Activated T-cell treated with anti-CD3 and anti-CD28 coated beads for 4 hours (primary cell): ENCODE results near the gene C1QTNF12.

Experiments
- DNase-seq: peaks from one replicate; pipeline ENCODE4 v3.0.0-alpha.2; 2020

C1QTNF12 gene, protein sequence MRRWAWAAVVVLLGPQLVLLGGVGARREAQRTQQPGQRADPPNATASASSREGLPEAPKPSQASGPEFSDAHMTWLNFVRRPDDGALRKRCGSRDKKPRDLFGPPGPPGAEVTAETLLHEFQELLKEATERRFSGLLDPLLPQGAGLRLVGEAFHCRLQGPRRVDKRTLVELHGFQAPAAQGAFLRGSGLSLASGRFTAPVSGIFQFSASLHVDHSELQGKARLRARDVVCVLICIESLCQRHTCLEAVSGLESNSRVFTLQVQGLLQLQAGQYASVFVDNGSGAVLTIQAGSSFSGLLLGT

DNA sequence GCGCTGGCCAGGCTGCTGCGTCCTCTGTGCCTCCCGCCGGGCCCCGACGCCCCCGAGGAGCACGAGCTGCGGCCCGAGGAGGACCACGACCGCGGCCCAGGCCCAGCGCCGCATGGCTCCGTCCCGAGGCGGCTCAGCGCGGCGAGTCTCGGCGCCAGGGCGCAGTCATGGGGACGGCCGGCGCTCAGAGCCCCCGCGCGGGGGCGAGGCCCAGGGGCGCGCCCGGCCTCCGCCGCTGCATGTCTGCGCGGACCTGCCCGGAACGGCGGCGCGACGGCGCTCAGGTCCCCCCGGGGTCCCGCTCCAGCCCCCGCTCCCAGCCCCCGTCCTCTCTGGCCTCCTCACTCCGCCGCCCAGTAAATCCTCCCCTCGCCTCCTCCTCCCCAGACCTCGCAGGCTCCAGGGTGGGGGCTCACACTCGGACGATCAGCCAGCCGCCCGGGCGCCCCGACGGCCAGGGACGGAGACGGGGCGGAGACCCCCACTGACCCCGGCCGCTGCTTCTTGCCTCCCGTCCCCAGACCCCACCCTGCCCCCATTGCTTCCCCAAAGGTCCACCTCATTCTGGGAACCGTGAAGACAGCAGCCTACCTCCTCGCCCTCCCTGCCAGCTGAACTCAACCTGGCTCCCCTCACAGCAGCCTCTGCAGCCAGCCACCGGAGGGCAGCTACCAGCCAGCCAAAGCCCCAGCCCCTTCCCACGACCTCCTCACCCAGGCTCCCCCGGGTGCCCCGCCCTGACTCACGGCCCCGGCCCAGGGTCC is at the start of gene C1QTNF12:
C1QTNF12 (minus strand) TSS at position 146 of the 764 bp plus-strand sequence; CDS start at position 114, 32 bp downstream.
- no peak for DNase-seq

DNA sequence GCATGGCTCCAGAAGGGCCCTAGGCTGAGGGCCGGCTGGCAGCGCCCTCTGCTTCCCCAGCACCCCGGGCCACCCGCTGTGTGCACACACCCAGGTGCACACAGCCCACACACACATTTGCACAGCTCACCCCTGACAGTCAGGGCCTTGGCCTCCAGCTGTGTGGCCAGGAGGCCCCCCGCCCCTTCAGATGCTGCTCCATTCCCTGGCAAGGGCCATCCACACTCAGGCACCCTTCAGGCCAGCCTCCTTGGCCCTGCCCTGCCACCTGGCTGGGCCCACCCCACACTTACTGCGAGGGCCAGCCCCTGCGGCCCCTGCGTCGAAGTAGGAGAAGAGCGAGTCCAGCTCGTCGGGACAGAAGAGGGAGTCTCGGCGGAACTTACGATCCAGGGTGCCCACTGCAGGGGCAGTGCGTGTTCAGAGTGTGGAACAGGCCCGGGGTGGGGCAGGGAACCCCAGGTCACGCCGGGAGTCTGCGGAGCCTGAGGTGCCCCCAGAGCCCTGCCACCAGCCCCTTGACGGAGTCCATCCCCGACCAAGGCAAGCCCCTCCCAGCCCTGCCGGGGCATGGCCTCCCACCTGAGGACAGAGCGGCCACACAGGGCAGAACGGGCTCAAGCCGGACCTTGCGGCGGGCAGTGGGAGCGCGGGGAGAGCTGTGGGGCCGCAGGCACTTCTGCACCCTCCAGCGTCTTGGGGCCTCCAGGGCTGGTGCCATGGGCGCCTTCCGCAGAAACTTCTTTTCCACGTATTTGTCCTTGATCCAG is 48.8 kb upstream of the C1QTNF12 start:
- no peak for DNase-seq

DNA sequence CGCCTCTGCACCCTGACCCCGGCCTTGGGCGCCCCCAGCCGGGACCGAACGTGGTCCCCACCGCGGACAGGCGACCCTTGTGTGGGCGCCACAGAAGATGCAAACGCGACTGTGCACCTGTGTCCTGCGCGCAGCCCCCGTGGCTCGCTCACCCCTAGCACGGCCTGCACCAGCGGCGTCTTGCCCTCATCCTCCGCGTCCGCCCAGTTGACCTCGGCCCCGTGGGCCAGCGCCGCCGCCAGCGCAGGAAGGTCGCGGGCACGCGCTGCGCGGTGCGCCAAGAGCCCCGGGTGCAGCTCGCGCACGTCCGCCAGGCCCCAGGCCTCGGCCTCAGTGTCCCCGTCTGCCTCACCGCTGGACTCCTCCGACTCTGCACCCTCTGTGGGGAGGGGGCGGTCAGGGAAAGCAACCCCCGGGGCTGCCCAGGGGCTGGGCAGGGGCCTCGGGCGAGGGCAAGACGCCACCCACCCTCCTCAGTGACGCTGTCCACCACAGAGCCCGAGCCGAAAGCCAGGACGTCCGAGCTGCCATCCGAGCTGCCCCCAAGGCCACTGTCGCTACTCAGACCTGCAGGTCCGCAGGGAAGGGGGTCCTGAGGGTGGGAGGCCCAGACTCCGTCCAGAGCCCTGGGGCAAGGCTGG is 47.8 kb upstream of the C1QTNF12 start:
- DNase-seq: no peak

DNA sequence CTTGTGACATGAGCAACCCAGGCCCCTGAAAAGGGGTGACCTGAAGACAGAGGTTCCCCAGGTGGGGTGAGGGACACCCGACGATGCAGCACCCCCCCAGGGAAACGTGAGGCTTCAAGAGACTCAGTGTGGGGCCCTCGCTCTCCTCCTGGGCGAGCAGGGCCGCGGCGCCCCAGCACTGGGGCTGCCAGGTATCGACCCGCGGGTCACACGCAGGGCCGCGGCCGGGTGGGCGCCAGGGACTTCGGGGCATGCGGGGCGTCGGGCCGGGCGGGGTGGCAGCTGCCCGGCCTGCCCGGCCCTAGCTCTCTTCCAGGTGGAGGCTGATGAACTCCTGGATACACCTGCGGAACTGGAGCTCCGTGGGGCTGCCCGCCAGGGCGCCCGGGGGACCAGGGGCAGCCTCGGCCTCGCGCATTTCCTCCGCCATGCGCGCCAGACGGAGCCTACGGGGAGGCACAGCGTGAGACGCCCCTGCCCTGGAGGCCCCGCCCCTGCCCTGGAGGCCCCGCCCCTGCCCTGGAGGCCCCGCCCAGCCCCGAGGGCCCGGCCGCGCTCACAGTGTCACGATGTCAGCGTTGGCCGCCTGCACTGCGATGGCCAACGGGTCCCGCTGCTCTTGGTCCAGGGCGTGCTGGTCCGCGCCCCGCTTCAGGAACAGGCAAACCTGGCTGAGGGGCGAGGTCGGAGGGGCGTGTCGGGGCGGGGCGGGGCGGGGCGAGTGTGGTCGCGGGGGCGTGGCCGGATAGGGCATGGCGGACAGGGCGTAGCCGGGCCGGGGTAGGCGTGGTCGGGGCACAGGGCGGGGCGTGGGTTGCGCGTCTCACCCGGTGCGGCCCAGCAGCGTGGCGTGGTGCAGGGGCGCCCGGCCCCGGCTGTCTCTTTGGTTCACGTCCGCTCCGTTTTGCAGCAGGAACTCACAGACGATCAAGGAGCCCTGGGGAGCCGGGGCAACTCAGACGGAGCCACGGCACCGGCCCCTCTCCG is 47.0 kb upstream of the C1QTNF12 start:
- DNase-seq: no peak

DNA sequence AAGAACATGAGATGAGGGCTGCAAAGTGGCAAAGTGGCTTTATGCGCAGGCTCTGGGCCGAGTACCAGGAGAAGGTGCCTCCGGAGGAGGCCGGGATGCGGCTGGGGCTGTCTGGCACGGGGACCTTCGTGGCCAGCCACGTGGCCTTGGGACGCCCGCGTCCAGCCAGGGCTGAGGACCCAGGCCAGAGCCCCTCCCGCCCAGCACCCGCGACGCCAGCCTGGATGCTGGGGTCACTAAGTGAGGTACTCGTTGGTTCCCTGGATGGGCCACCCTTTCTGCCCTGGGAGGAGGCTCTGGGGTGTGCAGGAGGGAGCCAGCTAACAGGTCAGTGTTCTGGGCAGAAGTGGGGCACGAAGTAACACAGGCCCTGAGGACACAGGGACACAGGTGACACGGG is 46.3 kb upstream of the C1QTNF12 start:
- no peak for DNase-seq

DNA sequence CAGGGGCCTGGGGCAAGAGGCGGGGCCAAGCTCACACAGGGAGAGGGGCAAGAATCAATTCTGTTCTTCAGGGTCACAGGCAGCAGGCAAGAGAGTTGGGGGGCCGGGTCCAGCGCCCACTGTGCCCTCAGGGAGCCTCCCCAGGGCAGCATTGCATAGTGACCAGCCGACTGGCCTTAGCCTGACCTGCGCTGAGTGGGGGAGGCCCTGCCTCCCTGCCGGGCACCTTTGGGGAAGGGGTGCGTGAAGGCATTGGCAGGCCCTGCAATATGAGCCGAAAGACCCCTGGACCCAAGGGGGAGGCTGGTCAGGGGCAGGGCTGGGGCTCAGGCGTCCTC is 45.9 kb upstream of the C1QTNF12 start:
- no peak for DNase-seq

DNA sequence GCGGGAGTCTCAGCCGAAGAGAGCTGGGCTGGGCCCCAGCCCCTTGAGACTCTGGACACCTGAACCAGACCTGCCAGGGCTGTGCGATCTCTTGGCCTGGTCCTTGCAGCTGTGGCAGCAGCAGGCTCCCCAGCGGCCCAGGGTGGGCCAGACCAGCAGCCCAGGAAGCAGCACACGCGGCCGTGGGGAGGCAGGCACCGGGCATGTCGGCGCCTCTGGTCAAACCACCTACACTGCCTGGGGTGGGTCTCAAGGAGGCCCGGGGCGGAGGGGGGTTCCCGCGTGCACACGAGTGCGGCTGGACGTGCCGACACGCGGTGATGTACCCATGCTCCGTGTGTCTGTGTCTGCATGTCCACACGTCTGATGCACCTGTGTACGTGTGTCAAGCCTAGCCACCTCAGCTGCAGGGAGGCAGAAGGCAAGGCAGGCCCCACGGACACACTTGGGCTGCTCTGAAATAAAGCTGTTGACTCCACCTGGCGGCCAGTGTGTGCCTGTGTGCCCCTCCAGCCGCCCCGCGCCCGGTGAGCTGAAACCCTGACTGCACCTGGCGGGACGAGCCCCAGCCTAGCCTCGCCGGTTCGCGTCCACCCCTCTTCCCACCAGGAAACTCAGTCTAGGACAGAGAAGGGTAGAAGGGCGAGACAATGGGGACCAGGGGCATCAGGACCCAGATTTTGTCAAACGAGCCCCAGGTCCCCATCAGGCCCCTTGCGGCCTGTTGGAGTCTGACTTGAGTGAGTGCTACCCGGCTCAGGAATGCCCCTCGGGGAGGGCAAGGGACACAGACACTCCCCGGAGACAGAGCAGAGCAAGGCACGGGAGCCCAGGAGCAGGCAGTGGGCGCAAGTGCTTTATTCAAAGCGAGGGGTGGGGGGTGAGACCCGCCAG is 45.3 kb upstream of the C1QTNF12 start:
- peak; percentile 64 for DNase-seq

DNA sequence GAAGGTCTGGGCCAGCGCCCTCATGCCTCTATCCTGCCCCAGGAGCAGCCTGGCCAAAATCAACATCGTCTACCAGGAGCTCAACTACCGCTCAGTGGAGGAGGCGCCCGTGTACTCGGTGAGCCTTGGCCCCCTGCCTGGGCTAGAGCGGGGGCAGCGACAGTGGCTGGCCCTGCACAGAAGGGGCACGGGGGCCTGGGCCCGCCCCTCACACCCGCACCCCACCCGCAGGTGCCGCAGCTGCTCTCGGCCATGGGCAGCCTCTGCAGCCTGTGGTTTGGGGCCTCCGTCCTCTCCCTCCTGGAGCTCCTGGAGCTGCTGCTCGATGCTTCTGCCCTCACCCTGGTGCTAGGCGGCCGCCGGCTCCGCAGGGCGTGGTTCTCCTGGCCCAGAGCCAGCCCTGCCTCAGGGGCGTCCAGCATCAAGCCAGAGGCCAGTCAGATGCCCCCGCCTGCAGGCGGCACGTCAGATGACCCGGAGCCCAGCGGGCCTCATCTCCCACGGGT is 44.6 kb upstream of the C1QTNF12 start:
- no peak for DNase-seq

DNA sequence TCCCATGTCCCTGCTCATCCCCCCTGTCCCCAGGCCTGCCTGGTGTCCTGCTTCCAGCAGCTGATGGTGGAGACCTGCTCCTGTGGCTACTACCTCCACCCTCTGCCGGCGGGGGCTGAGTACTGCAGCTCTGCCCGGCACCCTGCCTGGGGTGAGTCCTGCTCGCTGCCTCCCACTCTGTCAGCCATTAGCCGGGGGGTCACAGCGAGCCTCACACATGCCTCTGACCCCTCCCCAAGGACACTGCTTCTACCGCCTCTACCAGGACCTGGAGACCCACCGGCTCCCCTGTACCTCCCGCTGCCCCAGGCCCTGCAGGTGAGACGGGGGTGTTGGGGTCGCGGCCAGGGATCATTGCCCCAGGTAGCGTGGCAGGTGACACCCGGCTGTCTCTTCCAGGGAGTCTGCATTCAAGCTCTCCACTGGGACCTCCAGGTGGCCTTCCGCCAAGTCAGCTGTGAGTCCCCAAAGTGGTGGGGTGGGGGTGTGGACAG is 43.8 kb upstream of the C1QTNF12 start:
- DNase-seq: peak; percentile 56

DNA sequence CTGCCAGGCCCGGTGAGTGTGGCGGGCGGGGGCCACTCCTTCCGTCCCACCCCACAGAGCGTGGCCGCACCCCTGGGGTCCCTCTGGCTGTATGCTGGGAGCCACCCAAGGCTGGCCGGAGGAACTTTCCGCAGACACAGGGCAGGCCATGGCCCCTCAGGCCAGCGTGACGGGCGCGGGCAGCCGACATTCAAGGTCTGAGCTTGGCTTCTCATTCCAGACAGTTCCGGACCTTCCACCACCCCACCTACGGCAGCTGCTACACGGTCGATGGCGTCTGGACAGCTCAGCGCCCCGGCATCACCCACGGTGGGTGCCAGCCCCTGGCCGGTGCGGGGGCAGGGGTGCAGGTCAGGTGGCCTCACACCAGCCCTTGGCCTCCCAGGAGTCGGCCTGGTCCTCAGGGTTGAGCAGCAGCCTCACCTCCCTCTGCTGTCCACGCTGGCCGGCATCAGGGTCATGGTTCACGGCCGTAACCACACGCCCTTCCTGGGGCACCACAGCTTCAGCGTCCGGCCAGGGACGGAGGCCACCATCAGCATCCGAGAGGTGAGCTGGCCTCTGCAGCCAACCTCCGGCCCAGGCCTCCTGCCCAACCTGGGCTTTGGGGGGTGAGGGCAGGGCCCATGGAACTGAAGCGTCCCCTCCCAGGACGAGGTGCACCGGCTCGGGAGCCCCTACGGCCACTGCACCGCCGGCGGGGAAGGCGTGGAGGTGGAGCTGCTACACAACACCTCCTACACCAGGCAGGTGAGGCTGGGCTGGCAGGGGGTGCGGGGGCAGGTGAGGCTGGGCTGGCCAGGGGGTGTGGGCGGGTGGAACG is 41.0 kb upstream of the C1QTNF12 start:
- no peak for DNase-seq

DNA sequence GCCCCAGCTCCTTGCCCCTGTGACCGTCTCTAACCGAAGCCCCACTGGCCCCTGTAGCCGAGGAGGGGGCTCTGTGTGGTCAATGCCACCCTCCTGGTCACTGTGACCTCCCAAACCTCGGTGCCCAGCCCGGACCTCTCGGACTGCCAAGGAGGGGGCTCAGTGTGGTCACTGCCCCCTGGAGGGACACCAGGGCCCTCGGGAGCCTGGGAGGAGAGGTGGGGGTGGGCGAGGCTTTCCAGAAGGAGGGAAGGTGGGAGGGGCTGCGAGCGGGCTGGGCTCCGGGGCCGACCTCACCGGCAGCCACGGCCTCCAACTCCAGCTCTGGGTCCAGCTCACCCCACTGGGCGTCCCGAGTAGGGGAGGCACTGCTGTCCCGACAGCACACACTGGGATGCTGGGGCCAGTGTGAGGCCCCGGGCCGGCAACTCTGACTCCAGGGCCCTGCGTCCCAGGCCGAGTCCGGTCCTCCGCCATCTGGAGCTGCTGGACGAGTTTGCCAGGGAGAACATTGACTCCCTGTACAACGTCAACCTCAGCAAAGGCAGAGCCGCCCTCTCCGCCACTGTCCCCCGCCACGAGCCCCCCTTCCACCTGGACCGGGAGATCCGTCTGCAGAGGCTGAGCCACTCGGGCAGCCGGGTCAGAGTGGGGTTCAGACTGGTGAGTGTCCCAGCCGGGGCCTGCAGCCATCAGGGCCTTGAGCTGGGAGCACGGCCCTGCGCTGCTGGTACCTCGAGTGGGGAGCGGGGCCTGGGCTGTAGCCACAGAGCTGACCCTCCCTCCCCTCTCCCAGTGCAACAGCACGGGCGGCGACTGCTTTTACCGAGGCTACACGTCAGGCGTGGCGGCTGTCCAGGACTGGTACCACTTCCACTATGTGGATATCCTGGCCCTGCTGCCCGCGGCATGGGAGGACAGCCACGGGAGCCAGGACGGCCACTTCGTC is 40.1 kb upstream of the C1QTNF12 start:
- DNase-seq: no peak

DNA sequence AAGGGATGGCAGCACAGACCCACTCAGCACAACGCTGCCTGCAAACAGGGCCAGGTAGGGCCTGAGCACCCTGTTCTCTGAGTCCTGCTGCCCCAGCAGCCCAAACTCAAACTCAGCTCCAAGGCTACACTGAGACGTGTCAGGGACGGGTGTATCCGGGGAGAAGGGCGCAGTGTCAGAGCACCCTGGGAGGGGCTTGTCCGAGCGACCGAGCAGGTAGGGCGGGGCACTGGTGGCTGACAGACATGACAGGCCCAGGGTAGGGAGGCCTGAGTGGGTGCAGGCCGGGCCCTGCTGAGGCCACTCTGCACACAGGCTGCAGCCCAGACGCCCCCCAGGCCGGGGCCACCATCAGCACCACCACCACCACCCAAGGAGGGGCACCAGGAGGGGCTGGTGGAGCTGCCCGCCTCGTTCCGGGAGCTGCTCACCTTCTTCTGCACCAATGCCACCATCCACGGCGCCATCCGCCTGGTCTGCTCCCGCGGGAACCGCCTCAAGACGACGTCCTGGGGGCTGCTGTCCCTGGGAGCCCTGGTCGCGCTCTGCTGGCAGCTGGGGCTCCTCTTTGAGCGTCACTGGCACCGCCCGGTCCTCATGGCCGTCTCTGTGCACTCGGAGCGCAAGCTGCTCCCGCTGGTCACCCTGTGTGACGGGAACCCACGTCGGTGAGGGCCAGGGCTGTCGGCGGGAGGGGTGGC is 39.2 kb upstream of the C1QTNF12 start:
- DNase-seq: no peak

DNA sequence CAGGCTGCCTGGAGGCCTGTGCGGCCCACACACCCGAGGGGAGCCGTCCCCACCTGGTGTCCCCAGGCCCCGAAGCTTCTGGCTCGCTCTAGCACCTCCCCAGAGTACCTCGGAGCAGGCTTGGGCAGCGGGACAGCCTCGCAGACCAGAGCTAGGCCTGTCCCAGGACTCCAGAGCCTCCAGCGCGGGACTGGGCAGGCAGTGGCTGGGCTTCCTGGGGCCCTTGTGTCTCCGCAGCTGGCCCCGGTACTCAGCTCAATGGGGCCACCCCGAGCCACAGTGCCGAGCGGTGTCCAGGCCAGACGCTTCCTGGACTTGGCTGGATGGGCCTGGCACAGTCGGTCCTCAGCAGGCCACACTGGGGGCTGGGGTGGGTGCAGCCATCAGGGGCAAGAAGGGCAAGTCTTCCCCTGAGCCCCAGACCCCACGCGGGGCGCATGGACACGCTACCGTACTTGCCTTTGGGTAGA is 38.6 kb upstream of the C1QTNF12 start:
- DNase-seq: no peak

DNA sequence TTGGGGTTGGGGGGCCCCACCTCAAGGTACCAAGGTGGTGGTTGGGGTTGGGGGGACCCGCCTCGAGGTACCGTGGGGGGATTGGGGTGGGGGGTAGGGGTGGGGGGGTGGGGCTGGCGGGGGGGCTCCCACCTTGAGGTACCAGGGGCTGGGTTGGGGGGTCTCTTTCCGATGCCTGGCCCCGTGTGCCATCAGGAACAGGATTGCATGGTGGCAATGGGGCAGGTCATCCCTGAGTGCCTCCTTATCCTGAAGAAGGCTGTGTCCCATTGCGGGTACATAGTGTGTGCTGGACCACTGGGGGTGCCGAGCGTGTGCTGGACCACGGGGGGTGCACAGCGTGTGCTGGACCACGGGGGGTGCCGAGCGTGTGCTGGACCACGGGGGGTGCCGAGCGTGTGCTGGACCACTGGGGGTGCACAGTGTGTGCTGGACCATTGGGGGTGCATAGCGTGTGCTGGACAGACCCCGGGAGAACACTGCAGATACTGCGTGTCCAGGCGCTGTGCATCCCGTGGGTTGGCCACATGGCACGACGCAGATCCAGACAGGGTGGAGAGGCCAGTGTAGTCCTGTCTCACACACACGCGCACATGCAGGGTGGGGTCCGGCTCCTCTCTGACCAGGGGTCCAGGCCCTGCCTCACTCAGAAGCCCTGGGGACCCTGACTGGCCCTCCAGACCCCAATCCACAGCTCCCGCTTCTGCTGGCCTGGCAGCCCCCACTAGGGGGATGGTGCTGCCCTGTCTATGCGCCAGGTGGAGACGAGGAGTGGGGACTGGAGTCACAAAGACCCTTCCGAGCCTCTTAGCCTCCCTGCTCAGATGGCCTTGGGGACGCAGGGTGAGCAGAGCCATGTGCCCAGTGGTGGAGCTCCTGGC is 37.9 kb upstream of the C1QTNF12 start:
- no peak for DNase-seq

DNA sequence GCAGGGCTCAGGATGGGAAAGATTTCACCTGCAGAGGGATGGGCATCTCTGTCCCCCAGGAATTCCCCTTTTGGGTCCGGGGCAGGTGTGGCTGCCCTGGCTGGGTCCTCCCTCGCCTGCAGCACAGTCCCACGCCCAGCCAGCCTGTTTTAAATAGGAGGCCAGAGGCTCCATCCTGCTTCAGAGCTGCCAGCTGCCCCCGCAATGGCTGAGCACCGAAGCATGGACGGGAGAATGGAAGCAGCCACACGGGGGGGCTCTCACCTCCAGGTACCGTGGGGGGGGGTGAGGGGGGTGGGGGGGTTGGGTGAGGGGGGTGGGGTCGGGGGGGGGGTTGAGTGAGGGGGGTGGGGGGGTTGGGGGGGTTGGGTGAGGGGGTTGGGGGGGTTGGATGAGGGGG is 37.3 kb upstream of the C1QTNF12 start:
- no peak for DNase-seq

DNA sequence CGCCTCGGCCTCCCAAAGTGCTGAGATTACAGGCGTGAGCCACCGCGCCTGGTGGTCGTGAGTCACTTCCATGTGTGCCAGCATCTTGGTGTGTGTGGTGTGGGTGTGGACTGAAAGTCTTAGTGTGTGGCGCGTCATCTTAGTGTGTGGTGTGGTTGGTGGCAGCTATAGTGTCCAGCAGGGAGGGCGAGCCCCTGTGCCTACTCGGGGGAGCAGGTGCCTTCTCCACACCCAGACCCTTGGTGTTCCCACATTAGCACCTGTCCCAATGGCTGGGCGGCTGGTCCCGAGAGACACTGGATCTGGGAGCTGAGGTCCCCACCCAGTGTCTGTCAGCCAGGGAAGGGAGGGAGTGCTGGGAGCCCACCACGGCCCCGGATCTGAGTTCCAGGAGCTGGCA is 36.5 kb upstream of the C1QTNF12 start:
- DNase-seq: no peak
